HepG2 (cell line): ENCODE results near the gene RPUSD3. TPM values are rescaled to one million over a fixed set of nuclear protein-coding genes. Genes with fewer than 3 reads are reported as not detected.

ENCODE experiments used
- ATAC-seq: fragments of 200-7000 bp; cut with Tn5 transposase; 3 replicates; pipeline ENCODE4 v1.9.1; 2020; ENCODE audit warnings: mild to moderate bottlenecking, moderate library complexity
- BruUV-seq: library from RNA; stranded (reverse); fragments of 400-500 nt; replicated peaks from 2 replicates; lab custom pipeline; 2021; lab: Mats Ljungman, UMichigan
- CTCF ChIA-PET: fragments of 300-600 bp; formaldehyde crosslinking; extraction: SDS; loops from one replicate; lab custom pipeline; 2021; ENCODE audit warnings: low total read pairs, inconsistent platforms, low intra/inter-chr PET ratio; lab: Yijun Ruan, JAX
- POLR2A ChIA-PET: fragments of 350-600 bp; sonication (Branson Sonifier 250); formaldehyde crosslinking; loops from one replicate; lab custom pipeline; 2020; ENCODE audit warnings: antibody characterized with exemption, inconsistent platforms; lab: Yijun Ruan, JAX
- DNase-seq: peaks from one replicate; pipeline ENCODE4 v3.0.0-alpha.2; 2015; ENCODE audit warnings: low spot score
- FAIRE-seq: peaks from 3 replicates; lab custom pipeline; 2011; peaks lifted over from hg19 to GRCh38; lab: Jason Lieb, UNC
- H2AFZ ChIP-seq: one replicate; pipeline ENCODE4 v1.6.1; 2011; ENCODE audit warnings: low read length, inconsistent platforms
- H3K27ac ChIP-seq: fragments of 300-600 bp; 3 replicates; pipeline ENCODE4 v1.8.0; 2011; ENCODE audit warnings: mixed run types, mild to moderate bottlenecking, mixed read lengths, low read length, inconsistent platforms; ENCODE audit not compliant: insufficient read depth; ENCODE audit errors: extremely low read length
- H3K27me3 ChIP-seq, 2 experiments: fragments of 200-600 bp in 1 of 2; 2 replicates in 1 of 2; 3 replicates in 1 of 2; pipeline versions ENCODE4 v1.6.0 to v1.8.0; 2011; ENCODE audit warnings: low read length in 2 of 2, mild to moderate bottlenecking in 2 of 2, moderate library complexity in 2 of 2, inconsistent platforms in 1 of 2; ENCODE audit not compliant: insufficient read depth in 2 of 2, control insufficient read depth in 1 of 2
- H3K36me3 ChIP-seq, 2 experiments: fragments of 200-600 bp in 1 of 2; replicated peaks in 1 of 2; 2 replicates in 1 of 2; 3 replicates in 1 of 2; pipeline versions ENCODE4 v1.5.1 to v1.8.0; 2011; ENCODE audit warnings: low read length in 2 of 2, inconsistent platforms in 1 of 2; ENCODE audit not compliant: insufficient read depth in 2 of 2, control insufficient read depth in 1 of 2
- H3K4me1 ChIP-seq: 2 replicates; pipeline ENCODE4 v1.5.1; 2012; ENCODE audit warnings: low read length, inconsistent platforms; ENCODE audit not compliant: insufficient read depth
- H3K4me2 ChIP-seq: 2 replicates; pipeline ENCODE4 v1.6.0; 2011; ENCODE audit warnings: low read depth, low read length, inconsistent platforms
- H3K4me3 ChIP-seq, 3 experiments: fragments of 200-600 bp in 1 of 3; sonication (generic), shearing (Covaris generic) in 1 of 3; replicated peaks in 1 of 3; 2 replicates each; pipeline ENCODE4 v1.5.1; 2011 to 2016; ENCODE audit warnings: low read length in 3 of 3, inconsistent platforms in 2 of 3, low read depth in 2 of 3, mild to moderate bottlenecking in 2 of 3, control low read depth in 1 of 3, mixed read lengths in 1 of 3; ENCODE audit not compliant: insufficient read depth in 1 of 3
- H3K79me2 ChIP-seq: one replicate; pipeline ENCODE4 v1.6.1; 2011; ENCODE audit warnings: low read length, inconsistent platforms; ENCODE audit not compliant: insufficient read depth
- H3K9ac ChIP-seq: 2 replicates; pipeline ENCODE4 v1.6.0; 2011; ENCODE audit warnings: mild to moderate bottlenecking, low read depth, low read length, inconsistent platforms; ENCODE audit not compliant: insufficient read depth
- H3K9me3 ChIP-seq: 2 replicates; pipeline ENCODE4 v1.5.1; 2012; ENCODE audit warnings: mild to moderate bottlenecking, low read length
- H4K20me1 ChIP-seq: 2 replicates; pipeline ENCODE4 v1.6.0; 2011; ENCODE audit warnings: inconsistent platforms, mild to moderate bottlenecking, low read length, moderate library complexity; ENCODE audit not compliant: insufficient read depth
- ELF1 ChIP-seq: sonication (generic); formaldehyde crosslinking; IDR thresholded peaks from 2 replicates; pipeline ENCODE4 v1.4.0; 2020; ENCODE audit warnings: missing genetic modification reagents
- HNF4A ChIP-seq: sonication (generic); formaldehyde crosslinking; IDR thresholded peaks from 2 replicates; pipeline ENCODE4 v1.4.0; 2020; ENCODE audit warnings: missing genetic modification reagents
- IRF1 ChIP-seq: sonication (generic); formaldehyde crosslinking; IDR thresholded peaks from 2 replicates; pipeline ENCODE4 v1.4.0; 2020; ENCODE audit warnings: low read depth, mild to moderate bottlenecking, missing genetic modification reagents
- NR2F6 ChIP-seq, 2 experiments: IDR thresholded peaks; 2 replicates each; pipeline ENCODE4 v1.6.1; 2016; ENCODE audit warnings: antibody characterized with exemption in 1 of 2, mild to moderate bottlenecking in 1 of 2
- SP2 ChIP-seq: sonication (generic); formaldehyde crosslinking; IDR thresholded peaks from 2 replicates; pipeline ENCODE4 v1.5.1; 2020; ENCODE audit warnings: mild to moderate bottlenecking, missing genetic modification reagents
- ZNF318 ChIP-seq: sonication (generic); formaldehyde crosslinking; IDR thresholded peaks from 2 replicates; pipeline ENCODE4 v1.4.0; 2020; ENCODE audit warnings: mild to moderate bottlenecking, missing genetic modification reagents
- ZNF496 ChIP-seq: sonication (generic); formaldehyde crosslinking; IDR thresholded peaks from 2 replicates; pipeline ENCODE4 v1.8.1; 2023; ENCODE audit warnings: mild to moderate bottlenecking, moderate library complexity, missing genetic modification reagents; ENCODE audit not compliant: insufficient replicate concordance
- ZNF687 ChIP-seq: sonication (generic); formaldehyde crosslinking; IDR thresholded peaks from 2 replicates; pipeline ENCODE4 v1.5.1; 2020; ENCODE audit warnings: mild to moderate bottlenecking, missing genetic modification reagents, moderate library complexity
- ZNF724P ChIP-seq: sonication (generic); formaldehyde crosslinking; IDR thresholded peaks from 2 replicates; pipeline ENCODE4 v1.8.0; 2022; ENCODE audit warnings: missing genetic modification reagents, borderline replicate concordance
- ZNF737 ChIP-seq: sonication (generic); formaldehyde crosslinking; IDR thresholded peaks from 2 replicates; pipeline ENCODE4 v1.5.0; 2020; ENCODE audit warnings: missing genetic modification reagents, mild to moderate bottlenecking, borderline replicate concordance
- ZNF879 ChIP-seq: sonication (generic); formaldehyde crosslinking; IDR thresholded peaks from 2 replicates; pipeline ENCODE4 v1.8.1; 2023; ENCODE audit warnings: missing genetic modification reagents
- WGBS: methylation state at CpG from one replicate; pipeline ENCODE4 v1.1.6; 2017; ENCODE audit warnings: low lambda C conversion rate; 5-methylcytosine and 5-hydroxymethylcytosine counted together
- in situ Hi-C: cut with HindIII; loops from 2 replicates; pipeline ENCODE4 v1.10.0; 2017; ENCODE audit warnings: low pct_unique_long_range_greater_than_20kb; ENCODE audit not compliant: extremely low pct_ligation_motif_present
- intact Hi-C: fragments of 100-400 bp; cut with micrococcal nuclease; formaldehyde crosslinking; loops from one replicate; pipeline ENCODE4 v1.10.0; 2022; ENCODE audit not compliant: unreplicated experiment
- polyA plus RNA-seq, 8 experiments: library from polyadenylated mRNA; depleted of rRNA in 3 of 8; stranded (reverse) in 7 of 8; unstranded in 1 of 8; fragments of >200 nt; fragmentation: Illumina TruSeq in 4 of 8; extraction: Trizol in 4 of 8; gene quantifications; 2 replicates each; pipeline versions ENCODE4 v1.2.1 to v1.2.3, GENCODE V29; 2011 to 2016; ENCODE audit warnings: low read depth in 4 of 8, missing spikeins in 1 of 8, mixed read lengths in 1 of 8; ENCODE audit not compliant: insufficient read depth in 1 of 8
- total RNA-seq, 5 experiments: library from RNA; depleted of rRNA; stranded (reverse); fragments of >200 nt; fragmentation: Illumina TruSeq; extraction: Trizol; gene quantifications; 2 replicates each; pipeline ENCODE4 v1.2.3, GENCODE V29; 2016; ENCODE audit warnings: low read depth in 1 of 5

Gene RPUSD3
- total and polyA plus RNA-seq, 2 of the 13 experiments (the other 11 are each of a cell fraction or from before 2014, with no cell fraction given) = 32.1 to 48.7 TPM

GRCh38 chr3:9810846-9811245 lies 33.0 kb downstream of the RPUSD3 start:
- POLR2A ChIA-PET = no interaction called here
- Histone ChIP-seq H3K9me3 (no peaks in the 10 kb centered on the region), H3K36me3 (peaks cover 9 to 25% of the 10 kb centered on the region in 2 experiments; a peak in 4 of 5 replicates), H3K9ac (no peak overlapping the region), H3K4me3 (no peak overlapping the region), H3K27me3 (no peaks in the 10 kb centered on the region; a peak in 1 of 5 replicates), H3K79me2 (no peaks in the 10 kb centered on the region), H3K4me2 (no peak overlapping the region), H4K20me1 (no peaks in the 10 kb centered on the region), H3K4me1 (no peaks in the 10 kb centered on the region), H2AFZ (no peak overlapping the region), H3K27ac (no peak overlapping the region)
- no TSS peak for BruUV-seq
- in situ Hi-C loops (no loop called here), intact Hi-C loops (no loop called here)
- DNase-seq (no peak), ATAC-seq (no peak), FAIRE-seq (no peak)
- CTCF ChIA-PET = no interaction called here
- TF ChIP-seq ZNF724P (CRISPR knock-in tag) (no peak), ELF1 (CRISPR knock-in tag) (no peak), ZNF496 (CRISPR knock-in tag) (no peak), ZNF879 (no peak), ZNF737 (CRISPR knock-in tag) (no peak), SP2 (no peak), ZNF318 (CRISPR knock-in tag) (no peak), HNF4A (CRISPR knock-in tag) (no peak), NR2F6 (IDR thresholded peaks at IDR 0.05) (no peak), NR2F6 (CRISPR knock-in tag; IDR thresholded peaks at IDR 0.05) (no peak), ZNF687 (CRISPR knock-in tag) (no peak), IRF1 (CRISPR knock-in tag) (no peak)
- WGBS = 96% methylated on average over 10 of the region's 10 CpGs
